Stimulated activated memory B cell treated with anti-CD40 and anti-IgM and Interleukin-4, amounts not matched to agents 10 μg/mL and 1 μg/mL and 100 μg/mL, for 72 hours (primary cell): ENCODE measurements around the gene VTA1.
A peak's percentile ranks its signal among the peaks of the same experiment; 100 is the strongest.
"Not testable (repeated sequence)": the region's sequence is repeated elsewhere in the genome, so short reads cannot be mapped to it uniquely, and the experiment has no call there.

ENCODE experiments used
- ATAC-seq: fragments of 150-1000 bp; cut with Tn5 transposase; 2 replicates; pipeline ENCODE4 v1.10.0; 2021
- H3K27ac Mint-ChIP-seq: one replicate; pipeline ENCODE4 v1.8.0; 2022; ENCODE audit warnings: mild to moderate bottlenecking, mixed read lengths
- H3K27me3 Mint-ChIP-seq: one replicate; pipeline ENCODE4 v1.8.0; 2022; ENCODE audit warnings: mixed read lengths
- H3K36me3 Mint-ChIP-seq: one replicate; pipeline ENCODE4 v1.8.0; 2022; ENCODE audit warnings: mixed read lengths
- H3K4me1 Mint-ChIP-seq: one replicate; pipeline ENCODE4 v1.8.0; 2022; ENCODE audit warnings: mixed read lengths
- H3K4me3 Mint-ChIP-seq: one replicate; pipeline ENCODE4 v1.8.0; 2022; ENCODE audit warnings: mild to moderate bottlenecking, moderate library complexity, mixed read lengths
- H3K9me3 Mint-ChIP-seq: one replicate; pipeline ENCODE4 v1.8.0; 2022; ENCODE audit warnings: mixed read lengths

The VTA1 gene

DNA sequence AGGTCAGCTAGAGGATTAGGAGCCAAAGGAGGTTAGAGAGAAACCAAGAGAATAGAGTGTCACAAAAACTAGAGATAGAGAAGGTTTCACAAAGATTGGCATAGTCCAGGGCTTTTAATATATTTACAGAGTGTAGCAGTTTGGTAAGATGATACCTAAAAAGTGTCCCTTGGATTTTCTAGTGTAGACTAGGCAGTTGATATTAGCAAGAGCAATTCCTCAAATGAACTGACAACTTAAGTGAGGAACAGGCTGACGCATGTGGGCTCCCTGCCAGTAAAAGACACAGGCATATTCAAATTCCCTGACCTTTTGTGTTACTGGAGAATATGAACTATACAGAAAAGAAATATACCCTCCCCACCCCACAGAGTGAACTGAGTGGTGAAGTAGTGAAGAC is 40.1 kb downstream of the VTA1 start:
- H3K4me1 Mint-ChIP-seq, result peaks cover 6% of the 10 kb centered on the region
- H3K36me3 Mint-ChIP-seq, result peaks cover 48% of the 10 kb centered on the region
- H3K9me3 Mint-ChIP-seq, result no peaks in the 10 kb centered on the region
- no peaks in the 10 kb centered on the region for H3K27me3 Mint-ChIP-seq
- no peak for ATAC-seq
- no peak overlapping the region for H3K4me3 Mint-ChIP-seq
- no peak overlapping the region for H3K27ac Mint-ChIP-seq

DNA sequence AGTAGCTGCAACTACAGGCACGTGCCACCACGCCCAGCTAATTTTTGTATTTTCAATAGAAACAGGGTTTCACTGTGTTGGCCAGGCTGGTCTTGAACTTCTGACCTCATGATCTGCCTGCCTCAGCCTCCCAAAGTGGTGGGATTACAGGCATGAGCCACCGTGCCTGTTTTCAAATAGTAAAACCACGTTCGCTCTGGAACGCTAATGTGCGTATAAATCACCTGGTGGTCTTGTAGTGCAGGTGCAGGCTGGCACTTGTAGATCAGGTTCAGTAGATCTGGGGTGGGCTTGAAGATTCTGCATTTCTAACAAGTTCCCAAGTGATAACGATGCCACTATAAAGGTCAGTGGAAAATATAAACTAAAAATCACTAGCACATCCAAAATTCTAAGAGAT is 41.3 kb downstream of the VTA1 start:
- not testable (repeated sequence) for H3K4me1 Mint-ChIP-seq

DNA sequence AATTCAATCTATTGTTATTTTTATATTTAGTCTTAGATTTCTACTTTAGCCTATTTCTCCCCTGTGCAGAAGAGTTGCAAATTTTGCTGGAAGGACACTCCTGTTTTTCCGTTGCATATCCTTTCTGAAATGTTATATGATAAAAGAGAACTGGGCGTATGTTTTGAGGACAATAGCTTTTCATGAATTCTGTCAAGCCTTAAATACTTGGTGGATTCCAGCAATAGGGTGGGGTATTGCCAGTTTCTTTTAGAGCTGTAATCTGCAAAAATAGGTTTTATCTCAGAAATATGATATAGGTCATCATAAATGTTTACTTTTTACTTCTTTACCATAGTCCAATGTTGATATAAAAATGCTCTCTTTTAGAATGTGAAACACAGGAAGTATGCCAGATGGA is 42.0 kb downstream of the VTA1 start:
- H3K4me1 Mint-ChIP-seq, result no peaks in the 10 kb centered on the region
- H3K36me3 Mint-ChIP-seq, result peaks cover 40% of the 10 kb centered on the region
- no peak overlapping the region for H3K4me3 Mint-ChIP-seq
- ATAC-seq, result no peak
- no peaks in the 10 kb centered on the region for H3K27me3 Mint-ChIP-seq
- H3K9me3 Mint-ChIP-seq, result no peaks in the 10 kb centered on the region
- no peak overlapping the region for H3K27ac Mint-ChIP-seq

More for the DNA sequence above, 41.3 kb downstream of the VTA1 start:
- not testable (repeated sequence) for H3K27ac Mint-ChIP-seq, H3K9me3 Mint-ChIP-seq, H3K4me3 Mint-ChIP-seq, ATAC-seq, H3K27me3 Mint-ChIP-seq
- H3K36me3 Mint-ChIP-seq, result peaks cover 40% of the 10 kb centered on the region

DNA sequence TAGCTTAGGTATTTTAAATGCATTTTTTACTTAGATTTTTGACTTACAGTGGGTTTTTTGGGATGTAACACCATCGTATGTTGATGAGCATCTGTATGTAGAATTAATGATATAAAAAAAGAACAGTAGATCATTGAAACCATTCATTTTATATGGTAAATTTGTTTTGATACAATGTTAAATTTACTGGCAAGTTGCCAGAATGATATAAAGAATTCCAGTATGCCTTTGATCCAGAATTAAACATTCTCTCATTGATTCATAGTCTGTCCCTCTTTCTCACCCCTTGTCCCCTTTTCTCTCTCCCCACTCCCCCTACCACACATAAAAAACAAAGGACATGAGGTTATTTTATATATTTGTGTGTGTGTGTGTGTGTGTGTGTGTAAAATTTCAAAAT is 45.3 kb downstream of the VTA1 start:
- H3K4me3 Mint-ChIP-seq, result no peak overlapping the region
- no peaks in the 10 kb centered on the region for H3K9me3 Mint-ChIP-seq
- H3K27me3 Mint-ChIP-seq, result no peaks in the 10 kb centered on the region
- no peak for ATAC-seq
- no peak overlapping the region for H3K27ac Mint-ChIP-seq
- H3K4me1 Mint-ChIP-seq, result peaks cover 19% of the 10 kb centered on the region
- H3K36me3 Mint-ChIP-seq, result peaks cover 39% of the 10 kb centered on the region

DNA sequence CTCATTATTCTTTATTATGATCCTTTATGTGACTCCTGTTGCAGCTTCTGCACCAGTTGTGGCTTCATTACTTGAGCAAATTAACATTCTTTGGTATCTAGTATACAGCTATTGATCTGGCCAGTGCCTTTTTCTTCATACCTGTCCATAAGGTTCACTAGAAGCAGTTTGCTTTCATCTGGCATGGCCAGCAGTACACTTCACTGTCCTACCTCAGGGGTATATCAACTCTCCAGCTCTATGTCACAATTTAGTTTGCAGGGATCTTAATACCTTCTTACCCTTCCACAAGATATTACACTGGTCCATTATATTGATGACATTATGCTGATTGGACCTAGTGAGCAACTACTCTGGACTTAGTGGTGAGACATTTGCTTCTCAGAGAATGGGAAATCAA is 46.6 kb downstream of the VTA1 start:
- Mint-ChIP-seq H3K27me3 (no peaks in the 10 kb centered on the region), H3K9me3 (no peaks in the 10 kb centered on the region), H3K27ac (no peak overlapping the region), H3K4me1 (peaks cover 19% of the 10 kb centered on the region), H3K4me3 (no peak overlapping the region), H3K36me3 (peaks cover 42% of the 10 kb centered on the region)
- ATAC-seq, result no peak

DNA sequence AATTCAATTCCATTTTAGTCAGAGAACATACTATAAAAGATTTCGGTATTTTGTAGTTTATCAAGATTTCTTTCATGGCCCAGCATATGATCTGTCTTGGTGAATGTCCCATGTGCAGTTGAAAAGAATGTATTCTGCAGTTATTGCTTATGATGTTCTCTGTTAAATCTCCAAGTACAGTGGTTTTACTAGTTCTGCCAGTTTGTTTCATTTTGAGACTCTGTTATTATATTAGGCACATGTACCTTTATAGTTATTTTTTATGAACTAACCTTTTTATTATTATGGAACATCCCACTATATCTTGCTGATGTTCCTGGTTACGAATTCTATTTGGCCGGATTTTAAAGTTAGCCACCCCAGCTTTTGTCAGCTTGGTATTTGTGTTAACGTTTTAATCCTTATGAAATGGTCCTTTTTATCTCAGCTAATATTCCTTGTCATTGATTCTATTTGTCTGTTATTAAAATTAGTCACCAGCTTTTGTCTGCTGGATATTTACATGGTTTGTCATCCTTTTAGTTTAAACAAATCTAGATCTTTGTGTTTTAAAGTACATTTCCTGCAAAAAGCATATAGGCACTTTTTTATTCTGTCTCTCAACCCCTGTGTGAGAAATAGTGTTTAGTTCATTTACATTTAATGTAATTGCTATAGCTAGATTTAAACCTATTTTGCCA is 48.9 kb downstream of the VTA1 start:
- ATAC-seq, result no peak
- H3K27ac Mint-ChIP-seq, result peak overlapping the region; percentile 7

DNA sequence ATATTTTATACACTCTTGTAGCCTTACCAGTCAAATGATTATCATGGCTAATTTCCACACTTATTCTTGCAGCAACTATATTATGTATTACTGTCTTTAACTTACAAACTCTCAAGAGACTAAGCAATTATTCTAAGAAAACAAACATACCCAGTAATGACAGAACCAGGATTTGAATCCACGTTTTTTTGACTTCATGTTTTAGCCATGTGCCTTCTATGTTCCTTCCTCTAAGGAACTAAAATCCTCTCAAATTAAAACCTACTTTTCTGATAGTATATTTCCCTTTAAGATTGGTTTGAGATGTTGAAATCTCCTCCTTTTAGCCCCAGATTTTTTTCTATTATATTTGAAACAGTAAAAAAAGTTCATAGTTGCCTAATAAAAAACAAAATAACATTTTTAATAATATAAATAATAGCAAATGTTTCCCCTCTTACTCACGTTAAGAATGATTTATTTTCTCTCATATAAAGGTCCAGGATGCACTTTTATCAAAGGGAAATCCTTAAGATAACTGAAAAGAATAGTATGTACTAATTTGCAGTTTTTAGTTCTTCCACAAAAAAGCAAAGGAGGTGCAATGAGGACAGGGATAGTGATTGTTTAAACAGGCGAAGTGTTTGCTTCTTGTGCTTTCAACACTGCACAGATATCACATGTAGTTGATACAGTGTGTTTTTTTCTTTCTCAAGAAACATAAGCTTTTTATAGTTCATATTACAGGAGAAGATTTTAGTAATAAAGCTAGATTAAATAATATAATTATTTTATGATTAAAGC is 54.0 kb downstream of the VTA1 start:
- H3K9me3 Mint-ChIP-seq, result peaks cover 3% of the 10 kb centered on the region
- peaks cover 6% of the 10 kb centered on the region for H3K4me1 Mint-ChIP-seq
- no peak for ATAC-seq
- H3K36me3 Mint-ChIP-seq, result peaks cover 76% of the 10 kb centered on the region
- no peaks in the 10 kb centered on the region for H3K27me3 Mint-ChIP-seq
- no peak overlapping the region for H3K4me3 Mint-ChIP-seq
- no peak overlapping the region for H3K27ac Mint-ChIP-seq

More for the DNA sequence above, 48.9 kb downstream of the VTA1 start:
- Mint-ChIP-seq H3K9me3 (no peaks in the 10 kb centered on the region), H3K27me3 (no peaks in the 10 kb centered on the region), H3K36me3 (peaks cover 48% of the 10 kb centered on the region), H3K4me3 (no peak overlapping the region), H3K4me1 (peaks cover 19% of the 10 kb centered on the region)

DNA sequence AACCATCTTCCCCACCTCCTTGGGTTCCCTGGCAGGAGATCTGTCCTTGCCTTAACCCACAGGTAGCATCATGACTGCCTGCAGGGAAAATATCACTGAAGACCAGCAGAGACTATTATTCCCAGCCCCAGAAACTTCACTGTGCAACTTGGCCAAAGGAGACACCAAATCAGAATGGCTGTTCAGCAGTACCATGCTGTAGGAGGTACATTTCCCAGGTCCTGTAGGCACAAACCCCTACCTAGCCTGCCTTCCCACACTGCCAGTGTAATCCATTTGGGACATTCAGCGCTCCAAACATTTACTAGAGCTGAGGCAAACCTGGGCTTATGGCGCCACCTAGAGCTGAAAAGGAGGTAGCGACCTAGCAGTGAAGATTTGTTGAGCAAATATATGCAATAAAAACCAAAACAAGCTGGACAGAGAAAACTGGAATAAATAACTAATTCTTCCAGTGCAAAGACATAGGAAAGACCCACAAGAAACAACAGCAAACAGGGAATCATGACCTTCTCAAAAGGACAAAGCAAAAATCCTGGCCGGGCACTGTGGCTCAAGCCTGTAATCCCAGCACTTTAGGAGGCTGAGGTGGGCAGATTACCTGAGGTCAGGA is 60.3 kb downstream of the VTA1 start:
- H3K36me3 Mint-ChIP-seq, result peaks cover 85% of the 10 kb centered on the region
- no peak overlapping the region for H3K4me3 Mint-ChIP-seq
- H3K27ac Mint-ChIP-seq, result no peak overlapping the region
- no peak for ATAC-seq
- no peaks in the 10 kb centered on the region for H3K4me1 Mint-ChIP-seq
- peaks cover 12% of the 10 kb centered on the region for H3K9me3 Mint-ChIP-seq
- no peaks in the 10 kb centered on the region for H3K27me3 Mint-ChIP-seq

DNA sequence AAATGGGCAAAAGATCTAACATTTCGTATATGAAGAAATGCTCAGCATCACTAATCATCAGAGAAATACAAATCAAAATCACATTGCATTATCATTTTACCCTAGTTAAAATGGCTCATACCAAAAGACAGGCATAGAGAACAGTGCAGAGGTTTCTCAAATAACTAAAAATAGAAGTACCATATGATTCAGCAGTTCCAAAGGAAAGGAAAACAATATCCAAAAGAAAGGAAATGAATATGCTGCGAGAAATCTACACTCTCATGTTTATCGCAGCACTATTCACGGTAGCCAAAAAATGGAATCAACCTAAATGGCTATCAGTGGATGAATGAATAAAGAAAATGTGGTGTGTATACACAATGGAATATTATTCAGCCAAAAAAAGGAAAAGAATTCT is 63.5 kb downstream of the VTA1 start:
- no peaks in the 10 kb centered on the region for H3K4me1 Mint-ChIP-seq
- ATAC-seq, result no peak
- peaks cover 82% of the 10 kb centered on the region for H3K36me3 Mint-ChIP-seq
- H3K4me3 Mint-ChIP-seq, result no peak overlapping the region
- H3K27ac Mint-ChIP-seq, result no peak overlapping the region
- H3K9me3 Mint-ChIP-seq, result peaks cover 26% of the 10 kb centered on the region
- H3K27me3 Mint-ChIP-seq, result no peaks in the 10 kb centered on the region

DNA sequence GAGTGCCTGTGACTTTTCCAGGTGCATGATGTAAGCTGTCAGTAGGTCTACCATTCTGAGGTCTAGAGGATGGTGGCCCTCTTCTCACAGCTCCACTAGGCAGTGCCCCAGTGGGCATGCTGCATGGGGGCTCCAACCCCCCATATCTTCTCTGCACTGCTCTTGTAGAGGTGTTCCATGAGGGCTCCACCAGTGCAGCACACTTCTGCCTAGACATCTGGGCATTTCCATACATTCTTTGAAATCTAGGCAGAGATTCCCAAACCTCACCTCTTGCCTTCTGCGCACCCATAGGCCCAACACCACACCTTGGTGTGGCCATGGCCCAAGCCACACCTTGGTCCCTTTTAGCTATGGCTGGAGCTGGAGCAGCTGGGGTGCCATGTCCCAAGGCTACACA is 66.3 kb downstream of the VTA1 start:
- H3K36me3 Mint-ChIP-seq, result peaks cover 62% of the 10 kb centered on the region
- no peak for ATAC-seq
- no peak overlapping the region for H3K27ac Mint-ChIP-seq
- H3K9me3 Mint-ChIP-seq, result peaks cover 26% of the 10 kb centered on the region
- no peaks in the 10 kb centered on the region for H3K27me3 Mint-ChIP-seq
- no peaks in the 10 kb centered on the region for H3K4me1 Mint-ChIP-seq
- no peak overlapping the region for H3K4me3 Mint-ChIP-seq

DNA sequence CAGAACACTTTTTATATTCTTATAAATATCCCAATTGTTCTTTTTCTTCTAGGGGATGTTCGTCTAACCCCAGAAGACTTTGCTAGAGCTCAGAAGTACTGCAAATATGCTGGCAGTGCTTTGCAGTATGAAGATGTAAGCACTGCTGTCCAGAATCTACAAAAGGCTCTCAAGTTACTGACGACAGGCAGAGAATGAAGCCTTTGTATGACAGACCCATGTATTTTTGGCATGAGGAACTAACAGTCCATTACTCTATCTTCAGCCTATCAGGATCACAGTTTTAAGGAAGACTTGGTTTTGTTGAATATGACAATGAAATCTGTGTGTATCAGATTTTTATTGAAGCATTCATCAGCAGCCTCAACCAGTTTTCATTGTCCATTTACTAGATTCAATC is 71.4 kb downstream of the VTA1 start:
- no peaks in the 10 kb centered on the region for H3K27me3 Mint-ChIP-seq
- no peak overlapping the region for H3K4me3 Mint-ChIP-seq
- peaks cover 7% of the 10 kb centered on the region for H3K9me3 Mint-ChIP-seq
- H3K27ac Mint-ChIP-seq, result no peak overlapping the region
- ATAC-seq, result no peak
- peaks cover 26% of the 10 kb centered on the region for H3K36me3 Mint-ChIP-seq
- H3K4me1 Mint-ChIP-seq, result no peaks in the 10 kb centered on the region

DNA sequence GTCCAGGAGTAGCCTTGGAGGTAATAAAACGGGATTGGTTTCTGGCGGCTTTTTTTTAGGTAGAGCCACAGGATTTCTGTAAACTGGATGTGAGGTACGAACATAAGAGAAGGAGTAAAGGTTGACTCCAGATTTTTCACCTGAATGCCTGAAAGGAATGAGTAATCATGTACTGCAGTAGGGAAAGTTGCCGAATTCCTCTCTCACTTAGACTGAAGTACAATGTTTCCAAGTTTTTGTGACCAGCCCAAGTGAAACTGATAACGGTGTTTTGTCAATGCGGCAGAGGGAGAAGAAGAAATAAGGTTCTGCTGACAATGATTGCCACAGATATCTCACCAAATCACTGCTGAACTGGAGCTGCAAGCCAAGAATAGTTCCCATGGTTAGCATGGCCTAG is 75.0 kb downstream of the VTA1 start:
- no peak overlapping the region for H3K4me3 Mint-ChIP-seq
- no peaks in the 10 kb centered on the region for H3K27me3 Mint-ChIP-seq
- no peaks in the 10 kb centered on the region for H3K4me1 Mint-ChIP-seq
- no peak overlapping the region for H3K27ac Mint-ChIP-seq
- no peak for ATAC-seq
- peaks cover 6% of the 10 kb centered on the region for H3K9me3 Mint-ChIP-seq
- peaks cover 13% of the 10 kb centered on the region for H3K36me3 Mint-ChIP-seq

DNA sequence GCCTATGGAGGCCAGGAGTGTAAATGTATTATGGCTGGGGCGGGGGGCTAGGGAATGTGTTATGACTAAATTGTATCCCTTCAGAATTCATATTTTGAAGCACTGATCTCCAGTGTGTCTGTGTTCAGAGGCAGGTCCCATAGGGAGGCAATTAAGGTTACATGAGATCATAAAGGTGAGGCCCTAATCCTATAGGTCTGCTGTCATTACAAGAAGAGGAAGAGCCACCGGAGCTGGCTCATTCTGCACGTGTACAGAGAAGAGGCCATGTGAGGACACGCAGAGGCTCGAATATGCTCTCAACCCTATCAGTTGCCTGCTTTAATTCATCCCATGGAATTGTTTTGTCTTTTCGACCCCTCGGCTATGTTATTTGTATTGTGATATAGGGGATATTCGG is 76.9 kb downstream of the VTA1 start:
- no peak overlapping the region for H3K4me3 Mint-ChIP-seq
- no peak overlapping the region for H3K27ac Mint-ChIP-seq
- peak; percentile 24 for ATAC-seq
- H3K9me3 Mint-ChIP-seq, result peaks cover 15% of the 10 kb centered on the region
- no peaks in the 10 kb centered on the region for H3K4me1 Mint-ChIP-seq
- no peaks in the 10 kb centered on the region for H3K27me3 Mint-ChIP-seq
- peaks cover 6% of the 10 kb centered on the region for H3K36me3 Mint-ChIP-seq

DNA sequence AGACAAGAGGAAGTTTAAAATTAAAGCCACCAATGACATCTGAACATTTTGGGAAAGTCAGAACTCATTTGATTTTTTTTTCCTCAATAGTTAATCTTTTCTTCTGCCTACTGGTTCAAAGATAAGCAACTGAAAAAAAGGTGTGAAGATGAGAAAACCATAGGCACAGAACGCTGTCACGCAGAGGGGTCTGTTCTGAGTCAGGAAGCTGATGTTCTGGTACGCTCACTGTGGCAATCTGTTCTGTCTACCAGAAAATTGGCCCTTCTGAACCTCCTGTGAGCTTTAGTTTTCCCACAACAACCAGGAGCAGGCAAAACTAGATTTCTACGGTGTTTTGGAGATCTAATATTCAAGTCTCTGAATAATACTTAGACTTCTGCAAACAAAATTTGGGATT is 78.1 kb downstream of the VTA1 start:
- no peaks in the 10 kb centered on the region for H3K4me1 Mint-ChIP-seq
- no peak overlapping the region for H3K27ac Mint-ChIP-seq
- H3K27me3 Mint-ChIP-seq, result no peaks in the 10 kb centered on the region
- ATAC-seq, result no peak
- no peak overlapping the region for H3K4me3 Mint-ChIP-seq
- peaks cover 23% of the 10 kb centered on the region for H3K9me3 Mint-ChIP-seq
- peaks cover 6% of the 10 kb centered on the region for H3K36me3 Mint-ChIP-seq

DNA sequence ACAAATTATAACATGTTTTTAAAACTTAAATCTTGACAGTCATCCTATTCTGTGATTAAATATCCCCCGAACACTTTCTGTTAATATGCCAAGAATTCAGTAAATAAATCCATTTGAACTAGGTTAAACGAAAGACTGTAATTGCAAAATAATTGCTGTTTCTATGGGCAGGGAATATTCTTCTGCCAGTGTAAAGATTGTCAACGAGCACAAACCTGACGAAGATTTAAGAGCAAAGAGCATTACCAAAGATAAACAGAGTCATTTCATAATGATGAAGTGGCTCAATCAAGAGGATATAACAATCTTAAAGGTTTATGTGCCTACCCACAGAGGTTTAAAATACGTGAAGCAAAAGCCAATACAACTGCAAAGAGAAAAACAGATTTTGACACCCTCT is 78.5 kb downstream of the VTA1 start:
- Mint-ChIP-seq H3K27ac (no peak overlapping the region), H3K36me3 (peaks cover 6% of the 10 kb centered on the region), H3K27me3 (no peaks in the 10 kb centered on the region), H3K4me1 (no peaks in the 10 kb centered on the region), H3K9me3 (peaks cover 23% of the 10 kb centered on the region), H3K4me3 (no peak overlapping the region)
- ATAC-seq, result no peak

DNA sequence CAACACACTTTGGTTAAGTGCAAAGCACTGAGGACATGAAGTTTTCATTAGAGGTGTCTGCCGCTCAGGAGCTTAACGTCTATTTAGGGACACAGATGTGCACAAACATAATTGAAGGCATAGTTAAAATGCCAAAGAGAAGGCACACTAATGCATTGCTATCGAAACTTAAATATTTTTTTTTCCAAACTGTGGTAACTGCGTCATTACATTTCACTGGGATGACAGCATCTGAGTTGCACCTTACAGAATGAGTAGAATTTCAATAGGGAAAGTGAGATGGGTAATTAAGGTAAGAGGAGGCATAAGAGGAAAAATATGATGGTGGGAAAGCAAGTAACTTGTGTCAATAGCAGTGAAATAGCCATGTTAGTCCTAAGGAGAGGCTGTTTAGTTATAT is 79.7 kb downstream of the VTA1 start:
- Mint-ChIP-seq H3K27ac (no peak overlapping the region), H3K36me3 (no peaks in the 10 kb centered on the region), H3K27me3 (no peaks in the 10 kb centered on the region), H3K9me3 (peaks cover 23% of the 10 kb centered on the region), H3K4me1 (no peaks in the 10 kb centered on the region), H3K4me3 (no peak overlapping the region)
- ATAC-seq, result no peak
